HG03520 (cell line): ENCODE data around the gene COL15A1.

Source experiments
- ATAC-seq: cut with Tn5 transposase; IDR thresholded peaks from one replicate; pipeline ENCODE4 v1.9.1; 2021; ENCODE audit warnings: mild to moderate bottlenecking, moderate library complexity; ENCODE audit not compliant: unreplicated experiment

COL15A1 gene

DNA sequence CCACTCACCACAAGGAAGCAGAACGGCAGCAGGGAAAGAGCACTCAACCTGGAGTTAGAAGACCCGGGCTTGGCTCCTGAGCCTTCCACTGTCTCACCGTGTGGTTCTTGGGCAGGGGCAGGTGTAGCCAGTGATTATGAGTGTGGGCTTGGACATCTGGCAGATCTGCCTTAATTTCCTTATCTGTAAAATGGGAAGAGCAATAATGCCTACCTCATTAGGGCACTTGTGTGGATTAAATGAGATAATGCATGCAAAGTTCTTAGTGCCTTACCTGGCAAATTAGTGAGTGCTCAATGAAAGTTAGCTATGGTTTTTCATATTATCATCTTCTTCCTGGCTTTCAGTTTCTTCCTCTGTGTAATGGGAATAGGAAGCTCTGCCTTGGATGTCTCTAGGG lies 28.1 kb upstream of the COL15A1 start:
- ATAC-seq, result no peak

DNA sequence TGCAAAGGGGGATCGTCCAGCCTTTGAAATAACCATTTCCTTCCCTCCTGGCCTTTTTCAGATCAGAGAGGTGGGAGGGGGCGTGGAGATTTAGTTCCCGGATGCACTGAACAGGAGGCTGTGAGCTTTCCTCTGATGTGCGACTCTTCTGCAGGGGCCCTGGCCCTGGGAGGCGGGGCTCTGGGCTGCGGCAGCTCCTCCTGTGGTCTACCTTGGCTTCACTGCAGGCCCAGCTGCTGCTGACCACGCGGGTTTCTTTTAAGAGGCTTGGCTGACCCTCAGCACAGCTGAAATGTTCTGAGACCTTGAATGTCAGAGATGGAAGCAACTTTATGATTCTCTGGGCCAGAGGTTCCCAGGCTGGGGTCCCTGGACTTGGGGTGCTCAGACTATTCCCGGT lies 27.0 kb upstream of the COL15A1 start:
- ATAC-seq, result no peak

DNA sequence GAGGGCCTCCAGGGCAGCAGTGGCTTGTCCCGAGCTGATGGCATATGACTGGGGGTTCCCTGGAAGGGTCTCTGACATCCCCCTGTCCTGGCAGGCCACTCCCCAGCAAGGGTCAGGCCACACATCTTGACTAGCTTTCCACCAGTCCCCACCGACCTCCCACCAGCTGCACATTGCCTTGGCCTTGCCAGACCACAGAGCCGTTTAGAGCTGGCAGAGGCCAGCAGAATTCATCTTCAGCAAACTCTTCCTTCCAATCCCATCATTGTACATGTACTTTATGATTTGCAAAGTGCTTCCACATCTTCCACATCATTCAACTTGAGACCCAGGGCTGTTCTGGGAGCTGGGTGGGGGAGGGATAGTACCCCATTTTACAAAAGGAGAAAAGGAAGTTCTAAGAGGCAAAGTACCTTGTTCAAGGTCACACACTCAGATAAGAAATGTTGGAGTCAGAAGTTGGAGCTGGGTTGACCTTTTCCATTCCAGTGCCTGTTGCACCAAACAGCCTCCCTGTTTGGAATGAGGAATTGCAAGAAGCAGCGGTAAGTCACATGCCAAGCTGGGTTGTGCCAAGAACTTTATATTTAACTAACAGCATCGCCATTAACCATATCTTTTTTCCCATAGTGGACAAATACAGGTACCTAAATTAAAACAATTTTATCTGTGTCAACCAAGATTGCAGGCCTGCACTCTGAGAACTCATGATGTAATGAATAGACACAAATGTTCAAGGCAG lies 25.8 kb upstream of the COL15A1 start:
- ATAC-seq, result no peak

DNA sequence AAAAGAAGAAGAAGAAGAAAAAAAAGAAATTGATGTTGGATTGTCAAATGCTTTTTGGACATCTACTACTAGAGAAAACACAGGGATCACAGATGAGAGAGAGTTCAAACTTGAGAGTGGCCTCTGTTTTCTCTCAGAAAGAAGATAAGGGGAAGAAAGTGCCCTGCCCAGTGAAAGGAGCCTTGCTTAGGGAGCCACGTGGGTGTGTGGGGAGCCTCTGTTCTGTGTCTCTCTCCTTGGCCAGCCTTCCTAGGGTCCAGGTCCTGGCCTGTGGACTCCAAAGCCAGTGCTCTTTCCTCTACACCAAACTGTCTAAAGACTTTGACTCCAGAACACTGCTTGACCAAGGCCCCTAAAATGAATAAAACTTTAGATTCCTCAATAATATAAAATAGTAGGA lies 22.0 kb upstream of the COL15A1 start:
- ATAC-seq, result no peak

DNA sequence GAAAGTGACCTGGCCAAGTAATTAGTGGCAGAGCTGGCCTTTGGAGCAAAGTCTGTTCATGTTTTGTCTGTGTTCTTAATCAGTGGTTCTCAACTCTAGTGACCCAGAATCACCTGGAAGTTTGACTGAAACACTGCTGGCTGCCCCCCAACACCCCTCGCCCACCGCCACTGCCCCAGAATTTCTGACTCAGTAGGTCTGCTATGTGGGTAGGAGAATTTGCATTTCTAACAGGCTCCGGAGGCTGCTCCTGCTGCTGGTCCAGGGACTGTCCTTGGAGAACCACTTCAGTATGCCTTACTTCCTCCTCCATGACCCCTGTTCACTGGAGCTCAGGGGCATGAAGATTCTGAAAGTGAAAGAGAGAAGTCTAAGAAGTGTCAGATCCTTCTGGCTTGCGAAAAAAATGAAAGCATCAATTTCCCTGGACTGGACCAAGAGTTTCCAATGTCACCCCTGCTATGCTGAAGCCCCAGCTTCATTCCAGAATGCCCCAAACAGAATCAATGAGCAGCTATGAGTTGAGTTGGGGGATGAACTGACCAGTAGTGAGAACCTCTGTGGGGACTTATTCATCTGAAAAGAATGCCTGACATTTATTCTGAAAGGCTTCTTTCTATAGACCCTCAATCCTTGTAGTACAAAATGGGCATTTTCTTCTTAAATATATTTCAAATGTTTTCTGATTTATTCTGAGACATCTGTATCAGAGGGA lies 20.8 kb upstream of the COL15A1 start:
- ATAC-seq, result no peak

DNA sequence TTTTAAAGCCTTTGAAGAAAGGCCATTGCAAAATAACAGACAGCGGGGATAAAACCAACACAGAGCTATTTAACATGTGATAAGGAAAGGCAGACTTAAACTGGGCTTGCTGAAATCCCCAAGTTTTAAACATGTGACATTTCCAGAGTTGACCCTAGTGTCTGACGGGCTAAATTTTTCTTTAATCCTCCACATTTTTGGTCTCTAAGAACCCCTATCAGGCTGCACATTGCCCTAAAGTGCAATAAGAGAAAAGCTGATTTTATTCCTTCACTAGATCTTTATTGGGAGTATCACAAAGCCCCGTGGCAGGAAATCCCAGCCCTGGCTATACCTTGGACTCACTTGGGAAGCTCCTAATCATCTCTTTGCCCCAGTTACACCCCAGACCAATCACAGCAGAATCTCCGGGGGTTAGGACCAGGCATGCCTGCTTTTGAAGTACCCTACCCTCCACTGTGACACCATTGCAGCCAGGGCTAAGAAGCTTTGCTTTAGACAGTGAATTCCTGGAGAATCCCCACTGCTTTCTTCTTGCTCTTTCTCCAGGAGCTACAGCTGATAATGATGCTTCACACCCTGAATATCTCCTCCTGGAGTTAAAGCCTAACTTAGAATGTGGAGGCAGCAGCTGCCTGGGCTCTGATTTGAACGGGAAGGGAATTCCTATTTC lies 20.1 kb upstream of the COL15A1 start:
- ATAC-seq, result no peak

DNA sequence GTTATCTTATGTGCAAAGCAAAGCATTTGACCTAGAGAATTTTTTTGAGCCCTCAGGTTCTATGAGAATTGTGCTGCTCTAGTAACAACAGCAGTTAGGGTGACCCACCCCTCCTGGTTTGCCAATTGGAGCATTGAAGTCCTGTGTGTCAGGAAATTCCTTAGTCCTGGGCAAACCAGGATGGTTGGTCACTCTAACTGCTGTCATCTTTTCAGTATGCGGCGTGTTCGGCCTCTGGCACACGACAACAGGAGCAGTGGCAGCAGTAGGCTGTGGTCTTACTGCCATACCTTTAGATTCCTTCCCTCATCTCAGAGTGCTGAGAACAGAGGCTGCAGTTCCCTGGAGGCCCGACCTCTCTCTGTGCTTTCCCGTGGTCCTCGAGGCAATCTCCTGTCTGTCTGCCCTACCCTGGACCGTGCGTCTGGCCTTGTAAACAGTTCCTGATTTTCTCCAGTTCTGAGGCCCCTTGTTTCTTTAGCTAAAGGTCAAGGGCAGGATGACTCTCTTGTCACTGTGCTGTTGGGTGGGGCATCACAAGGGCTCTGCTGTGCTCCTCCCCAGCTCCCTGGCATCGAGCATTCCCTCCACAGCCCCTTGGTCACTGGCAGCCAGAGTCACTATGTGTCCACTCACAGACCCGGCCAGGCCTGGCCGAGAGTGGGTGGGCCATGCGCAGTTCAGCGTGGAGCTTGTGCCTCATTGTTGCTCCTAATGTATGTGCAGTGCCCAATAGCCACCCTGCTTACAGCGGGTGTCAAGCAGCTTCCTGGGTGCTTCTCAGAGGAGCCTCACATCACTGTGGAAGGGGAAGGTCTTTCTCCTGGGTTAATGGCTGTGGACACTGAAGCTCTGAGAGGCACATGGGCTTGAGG lies 18.5 kb upstream of the COL15A1 start:
- ATAC-seq, result no peak

DNA sequence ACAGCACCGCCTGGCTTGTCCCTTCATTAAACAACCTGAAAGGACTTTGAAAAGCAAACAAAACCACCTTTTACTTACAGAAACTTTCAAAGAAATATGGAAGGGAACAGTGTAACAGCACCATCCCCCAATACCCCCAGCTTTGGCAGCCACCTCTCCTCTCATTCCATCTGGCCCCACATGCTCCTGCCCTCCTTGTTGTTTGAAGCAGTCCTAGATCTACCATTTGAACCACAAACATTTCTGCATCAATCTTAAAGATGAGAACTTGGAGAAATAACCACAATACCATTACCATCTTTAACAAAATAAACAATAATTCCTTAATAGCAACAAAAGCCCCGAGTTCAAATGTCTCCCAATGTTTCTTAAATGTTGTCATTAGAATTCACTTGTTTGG lies 17.8 kb upstream of the COL15A1 start:
- no peak for ATAC-seq

DNA sequence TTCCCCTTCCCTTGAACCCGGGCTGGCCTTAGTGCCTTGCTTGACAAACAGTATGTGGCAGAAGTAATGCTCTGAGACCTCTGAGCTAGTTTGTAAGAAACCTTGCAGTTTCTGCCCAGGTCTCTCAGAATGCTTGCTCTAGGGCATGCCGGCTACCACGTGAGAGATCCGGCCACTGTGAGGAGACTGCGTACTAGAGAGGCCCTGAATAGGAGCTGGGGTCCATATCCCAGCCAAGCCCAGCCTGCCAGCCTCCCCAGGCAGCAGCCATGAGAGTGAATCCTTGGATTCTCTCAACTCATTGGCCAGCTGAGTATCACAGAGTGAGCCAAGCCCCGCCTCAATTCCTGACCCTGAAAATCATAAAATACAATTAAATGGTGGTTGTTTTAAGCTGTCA lies 16.0 kb upstream of the COL15A1 start:
- ATAC-seq, result no peak

DNA sequence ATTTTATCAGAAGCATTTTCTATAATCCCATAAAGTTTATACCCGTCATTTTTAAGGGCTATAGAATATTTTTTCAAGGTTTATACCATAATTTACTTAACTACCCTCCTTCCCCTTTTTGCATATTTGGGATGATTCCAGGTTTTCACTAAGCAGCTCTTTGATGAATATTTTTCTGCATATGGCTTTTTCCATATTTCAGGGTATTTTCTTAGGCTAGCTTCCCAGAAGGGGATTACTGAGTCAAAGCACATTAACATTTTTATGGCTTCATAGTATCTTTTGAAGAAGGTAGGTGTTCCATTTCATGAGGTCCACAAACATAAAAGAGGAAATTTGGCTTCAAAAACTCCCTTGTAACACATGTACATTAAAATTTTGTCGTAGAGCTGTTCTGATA lies 14.6 kb upstream of the COL15A1 start:
- ATAC-seq, result no peak

DNA sequence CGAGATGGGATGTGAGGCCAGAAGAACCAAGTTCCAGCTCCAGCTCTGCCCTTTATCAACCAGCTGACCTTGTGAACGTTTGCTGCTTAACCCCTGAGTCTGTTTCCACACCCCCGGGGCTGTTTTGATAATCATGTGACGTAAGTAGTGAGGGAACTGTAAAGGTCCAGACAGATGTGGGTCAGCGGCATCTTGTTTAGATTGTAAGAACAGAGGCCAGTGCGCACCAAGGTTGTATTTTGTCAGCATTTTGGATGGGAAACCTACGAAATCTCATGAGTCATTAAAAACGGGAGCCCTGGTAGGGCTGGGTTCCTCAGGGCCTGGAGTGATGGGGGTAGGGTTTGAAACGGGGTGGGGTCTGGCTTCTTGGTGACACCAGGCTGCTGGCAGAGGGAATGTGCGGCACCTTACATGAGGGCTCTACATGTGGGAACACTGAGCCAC lies 13.8 kb upstream of the COL15A1 start:
- no peak for ATAC-seq

DNA sequence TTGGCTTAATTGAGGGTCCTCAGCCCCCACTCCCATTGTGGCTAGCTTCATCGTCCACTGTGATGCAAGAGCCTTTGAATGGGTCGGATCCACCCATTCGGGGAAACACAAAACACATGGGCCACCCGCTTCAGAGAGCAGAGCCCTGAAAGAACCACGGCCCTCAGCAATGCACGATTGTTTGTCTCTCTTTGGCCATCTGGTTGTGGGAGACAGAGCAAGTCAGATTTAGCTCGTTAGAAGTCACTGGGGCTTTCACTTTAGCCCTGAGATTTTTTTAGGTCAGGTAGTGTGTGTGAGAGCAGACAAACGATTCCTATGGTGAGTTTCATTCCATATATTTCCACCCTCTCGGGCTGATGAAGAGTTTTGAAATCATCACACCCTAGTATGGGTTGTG lies 12.9 kb upstream of the COL15A1 start:
- ATAC-seq, result no peak

DNA sequence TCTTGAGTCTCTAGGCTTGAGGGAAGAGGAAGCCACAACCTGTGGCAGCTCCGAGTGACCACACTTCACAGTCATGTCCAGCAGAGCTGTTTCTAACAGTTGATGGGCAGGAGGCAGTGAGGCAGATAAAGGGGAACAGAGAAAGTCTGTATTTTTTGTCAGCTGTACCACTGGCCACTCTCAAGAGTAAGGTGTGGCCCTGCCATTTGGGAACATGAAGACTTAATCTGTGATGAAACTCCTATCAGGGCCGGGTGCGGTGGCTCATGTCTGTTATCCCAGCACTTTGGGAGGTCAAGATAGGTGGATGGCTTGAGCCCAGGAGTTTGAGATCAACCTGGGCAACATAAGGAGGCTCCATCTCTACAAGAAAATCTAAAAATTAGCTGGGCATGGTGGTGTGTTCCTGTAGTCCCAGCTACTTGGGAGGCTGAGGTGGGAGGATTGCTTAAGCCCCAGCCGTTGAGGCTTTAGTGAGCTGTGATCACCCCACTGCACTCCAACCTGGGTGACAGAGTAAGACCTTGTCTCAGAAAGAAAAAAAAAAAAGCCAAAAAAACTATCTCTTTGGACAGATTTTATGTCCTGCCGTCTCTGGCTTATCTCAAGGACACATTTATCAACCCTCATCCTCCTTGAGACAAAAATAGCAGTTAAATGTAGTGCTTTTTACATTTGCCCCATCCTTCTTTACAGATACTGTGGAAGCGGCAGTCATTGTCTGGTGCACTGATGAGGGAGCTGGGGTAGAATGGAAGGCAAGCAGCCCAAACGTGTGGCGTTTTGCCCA lies 11.9 kb upstream of the COL15A1 start:
- ATAC-seq, result no peak

DNA sequence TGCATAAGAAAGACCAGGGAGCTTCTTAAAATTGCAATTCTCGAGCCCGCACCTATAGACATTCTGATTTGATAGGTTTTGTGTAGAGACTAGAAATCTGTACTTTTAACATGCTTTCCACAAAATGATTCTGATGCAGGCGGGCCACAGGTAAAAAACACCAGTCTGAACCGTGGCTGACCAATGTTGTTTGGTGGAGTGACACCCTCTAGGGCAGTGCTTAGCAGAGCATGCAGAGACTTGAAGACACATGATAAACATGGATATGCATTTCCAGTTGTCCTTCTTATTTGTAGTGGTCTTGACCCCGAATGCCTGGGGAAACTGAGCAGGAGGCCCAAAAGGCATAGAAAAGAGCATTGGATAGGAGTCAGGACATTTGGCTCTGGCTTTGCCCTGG lies 10.5 kb upstream of the COL15A1 start:
- no peak for ATAC-seq

DNA sequence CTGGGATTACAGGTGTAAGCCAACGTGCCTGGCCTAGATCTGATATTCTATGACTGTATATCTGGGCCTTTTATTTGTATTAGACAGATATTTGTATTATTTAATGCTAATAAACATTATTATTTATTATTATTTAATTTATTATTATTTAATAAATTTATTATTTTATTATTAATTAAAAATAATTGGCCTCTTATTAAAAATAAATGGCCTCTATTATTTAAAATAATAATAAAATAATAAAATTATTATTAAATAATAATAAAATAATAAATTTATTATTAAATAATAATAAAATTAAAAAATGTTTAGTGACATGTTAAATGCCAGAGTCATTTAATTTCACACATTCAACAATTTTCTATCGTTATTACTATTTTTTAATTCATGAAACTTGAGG lies 9.8 kb upstream of the COL15A1 start:
- no peak for ATAC-seq

DNA sequence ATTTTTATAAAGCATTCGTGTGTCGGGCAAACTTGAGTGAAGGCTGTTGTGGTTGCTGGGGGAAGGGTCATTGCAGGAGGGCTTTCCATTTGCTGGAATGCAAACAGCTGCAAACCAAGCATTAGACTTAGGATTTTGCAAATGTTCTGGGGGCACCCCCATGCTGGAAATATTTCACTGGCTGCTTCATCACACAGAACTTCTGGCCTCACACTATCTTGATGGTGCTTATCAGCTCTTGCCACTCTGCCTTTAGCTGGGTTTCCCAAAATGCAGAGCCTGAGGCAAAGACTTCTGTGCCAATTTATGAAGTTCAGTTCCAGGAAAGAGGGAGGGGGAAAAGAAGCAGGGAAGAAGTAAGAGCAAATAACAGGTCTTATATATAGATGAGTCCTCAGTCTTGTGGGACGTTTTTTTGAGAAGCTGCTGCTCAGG lies 8.6 kb upstream of the COL15A1 start:
- ATAC-seq, result no peak

DNA sequence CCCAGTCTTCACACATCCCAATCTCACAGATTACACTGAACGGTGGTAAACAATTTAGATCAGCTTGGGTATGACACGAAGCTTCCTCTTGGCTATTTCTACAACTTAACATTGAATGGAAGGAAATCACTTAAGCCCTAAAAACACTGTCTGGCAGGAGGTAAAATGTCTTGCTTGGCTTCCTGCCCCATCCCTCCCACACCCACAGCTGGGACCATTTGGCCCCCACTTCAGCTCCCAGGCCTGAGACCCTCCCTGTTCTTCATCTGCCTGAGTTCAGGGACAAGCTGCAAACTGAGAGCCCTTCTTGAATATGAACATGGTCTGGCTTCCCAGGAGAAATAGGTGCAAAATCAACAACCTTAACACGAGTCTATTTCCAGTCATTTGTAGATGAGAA lies 3.4 kb upstream of the COL15A1 start:
- no peak for ATAC-seq

DNA sequence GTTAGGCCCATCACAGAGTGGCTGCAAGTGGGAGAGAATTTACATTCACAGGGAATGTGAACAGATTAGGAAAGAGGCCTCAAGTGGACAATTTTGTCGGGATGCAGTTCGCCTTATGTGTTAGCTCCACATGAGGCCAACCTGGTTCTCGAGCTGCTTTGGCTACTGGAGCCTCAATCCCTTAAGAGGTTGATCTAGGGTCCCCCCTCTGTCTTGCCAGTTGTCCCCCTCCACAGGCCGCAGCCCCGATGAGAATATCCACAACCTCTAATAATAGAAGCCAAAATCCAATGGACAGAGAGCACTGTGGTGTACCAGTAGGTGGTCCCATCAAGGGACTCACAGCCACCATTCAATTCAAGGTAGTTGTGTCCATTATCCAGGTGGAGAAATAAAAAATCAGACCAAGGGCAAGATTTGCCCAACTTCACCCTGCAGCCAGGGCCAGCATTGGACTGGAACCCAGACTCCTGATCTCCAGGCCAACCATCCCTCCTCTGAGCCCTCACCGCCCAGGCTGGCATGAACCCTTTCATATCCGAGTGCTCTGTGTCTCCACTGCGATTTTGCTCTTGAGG lies 1.7 kb upstream of the COL15A1 start:
- ATAC-seq, result no peak

DNA sequence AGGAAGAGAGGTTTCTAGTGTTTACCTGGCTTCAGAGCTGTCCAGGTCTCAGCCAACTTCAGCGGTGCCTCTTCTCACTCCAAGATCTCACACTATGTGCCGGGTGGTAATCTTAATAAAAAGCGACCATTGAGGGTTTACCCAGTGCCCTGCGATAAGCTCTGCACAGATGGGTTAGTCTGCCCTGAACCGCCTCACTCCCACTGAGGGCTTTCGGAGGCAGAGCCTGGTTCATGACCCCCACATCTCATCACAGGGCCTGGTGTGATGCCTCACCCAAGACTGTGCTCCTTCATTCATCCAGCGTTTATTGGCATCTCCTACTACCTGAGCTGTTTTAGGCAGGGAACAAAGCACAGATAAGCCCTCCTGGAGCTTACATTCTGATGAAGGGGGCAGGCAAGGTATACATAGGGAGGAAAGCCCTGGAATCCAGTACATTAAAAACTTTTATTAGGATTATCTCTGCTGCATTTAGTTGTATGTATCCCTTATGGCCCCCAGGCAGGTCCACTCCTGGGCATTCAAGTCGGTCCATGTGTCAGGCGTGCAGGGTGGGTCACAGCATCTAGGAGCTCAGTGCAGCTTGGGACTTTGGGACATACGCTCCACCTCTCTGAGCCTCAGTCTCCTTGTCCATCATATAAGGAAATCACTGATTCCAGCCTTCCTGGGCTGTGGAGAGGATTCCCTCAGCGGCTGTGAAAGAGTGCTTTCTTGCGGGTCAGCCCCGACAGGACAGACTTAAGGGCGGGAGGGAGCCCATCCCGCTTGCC lies 613 bp upstream of the COL15A1 start:
- ATAC-seq, result no peak
